HepG2 (cell line): ENCODE results near the gene ACOT6. TPM values are rescaled to one million over a fixed set of nuclear protein-coding genes. Genes with fewer than 3 reads are reported as not detected.

Experiments used
- ATAC-seq: fragments of 200-7000 bp; cut with Tn5 transposase; 3 replicates; pipeline ENCODE4 v1.9.1; 2020; ENCODE audit warnings: mild to moderate bottlenecking, moderate library complexity
- BruUV-seq: library from RNA; stranded (reverse); fragments of 400-500 nt; replicated peaks from 2 replicates; lab custom pipeline; 2021; lab: Mats Ljungman, UMichigan
- CTCF ChIA-PET: fragments of 300-600 bp; formaldehyde crosslinking; extraction: SDS; loops from one replicate; lab custom pipeline; 2021; ENCODE audit warnings: low total read pairs, inconsistent platforms, low intra/inter-chr PET ratio; lab: Yijun Ruan, JAX
- POLR2A ChIA-PET: fragments of 350-600 bp; sonication (Branson Sonifier 250); formaldehyde crosslinking; loops from one replicate; lab custom pipeline; 2020; ENCODE audit warnings: antibody characterized with exemption, inconsistent platforms; lab: Yijun Ruan, JAX
- DNase-seq: peaks from one replicate; pipeline ENCODE4 v3.0.0-alpha.2; 2015; ENCODE audit warnings: low spot score
- FAIRE-seq: peaks from 3 replicates; lab custom pipeline; 2011; peaks lifted over from hg19 to GRCh38; lab: Jason Lieb, UNC
- H2AFZ ChIP-seq: one replicate; pipeline ENCODE4 v1.6.1; 2011; ENCODE audit warnings: low read length, inconsistent platforms
- H3K27ac ChIP-seq: fragments of 300-600 bp; 3 replicates; pipeline ENCODE4 v1.8.0; 2011; ENCODE audit warnings: mixed run types, mild to moderate bottlenecking, mixed read lengths, low read length, inconsistent platforms; ENCODE audit not compliant: insufficient read depth; ENCODE audit errors: extremely low read length
- H3K27me3 ChIP-seq, 2 experiments: fragments of 200-600 bp in 1 of 2; 2 replicates in 1 of 2; 3 replicates in 1 of 2; pipeline versions ENCODE4 v1.6.0 to v1.8.0; 2011; ENCODE audit warnings: low read length in 2 of 2, mild to moderate bottlenecking in 2 of 2, moderate library complexity in 2 of 2, inconsistent platforms in 1 of 2; ENCODE audit not compliant: insufficient read depth in 2 of 2, control insufficient read depth in 1 of 2
- H3K36me3 ChIP-seq, 2 experiments: fragments of 200-600 bp in 1 of 2; replicated peaks in 1 of 2; 2 replicates in 1 of 2; 3 replicates in 1 of 2; pipeline versions ENCODE4 v1.5.1 to v1.8.0; 2011; ENCODE audit warnings: low read length in 2 of 2, inconsistent platforms in 1 of 2; ENCODE audit not compliant: insufficient read depth in 2 of 2, control insufficient read depth in 1 of 2
- H3K4me1 ChIP-seq: 2 replicates; pipeline ENCODE4 v1.5.1; 2012; ENCODE audit warnings: low read length, inconsistent platforms; ENCODE audit not compliant: insufficient read depth
- H3K4me2 ChIP-seq: 2 replicates; pipeline ENCODE4 v1.6.0; 2011; ENCODE audit warnings: low read depth, low read length, inconsistent platforms
- H3K4me3 ChIP-seq, 3 experiments: fragments of 200-600 bp in 1 of 3; sonication (generic), shearing (Covaris generic) in 1 of 3; replicated peaks in 1 of 3; 2 replicates each; pipeline ENCODE4 v1.5.1; 2011 to 2016; ENCODE audit warnings: low read length in 3 of 3, inconsistent platforms in 2 of 3, low read depth in 2 of 3, mild to moderate bottlenecking in 2 of 3, control low read depth in 1 of 3, mixed read lengths in 1 of 3; ENCODE audit not compliant: insufficient read depth in 1 of 3
- H3K79me2 ChIP-seq: one replicate; pipeline ENCODE4 v1.6.1; 2011; ENCODE audit warnings: low read length, inconsistent platforms; ENCODE audit not compliant: insufficient read depth
- H3K9ac ChIP-seq: 2 replicates; pipeline ENCODE4 v1.6.0; 2011; ENCODE audit warnings: mild to moderate bottlenecking, low read depth, low read length, inconsistent platforms; ENCODE audit not compliant: insufficient read depth
- H3K9me3 ChIP-seq: 2 replicates; pipeline ENCODE4 v1.5.1; 2012; ENCODE audit warnings: mild to moderate bottlenecking, low read length
- H4K20me1 ChIP-seq: 2 replicates; pipeline ENCODE4 v1.6.0; 2011; ENCODE audit warnings: inconsistent platforms, mild to moderate bottlenecking, low read length, moderate library complexity; ENCODE audit not compliant: insufficient read depth
- BHLHE40 ChIP-seq: IDR thresholded peaks from 2 replicates; pipeline ENCODE4 v1.6.1; 2011; ENCODE audit warnings: low read length, improper control_type of control experiment
- FOXO1 ChIP-seq: sonication (generic); formaldehyde crosslinking; IDR thresholded peaks from 2 replicates; pipeline ENCODE4 v1.4.0; 2020; ENCODE audit warnings: missing genetic modification reagents
- KDM6A ChIP-seq: IDR thresholded peaks from 2 replicates; pipeline ENCODE4 v1.6.1; 2016; ENCODE audit warnings: low read depth
- PAXIP1 ChIP-seq: sonication (generic); formaldehyde crosslinking; conservative IDR thresholded peaks from 2 replicates; pipeline ENCODE4 v1.4.0; 2020; ENCODE audit warnings: mild to moderate bottlenecking, missing genetic modification reagents, moderate library complexity
- SAP130 ChIP-seq: IDR thresholded peaks from 2 replicates; pipeline ENCODE4 v1.6.1; 2016; ENCODE audit warnings: low read depth
- YEATS2 ChIP-seq: sonication (generic); formaldehyde crosslinking; IDR thresholded peaks from 2 replicates; pipeline ENCODE4 v1.4.0; 2020; ENCODE audit warnings: missing genetic modification reagents, borderline replicate concordance
- ZMYM4 ChIP-seq: sonication (generic); formaldehyde crosslinking; IDR thresholded peaks from 2 replicates; pipeline ENCODE4 v1.8.1; 2023; ENCODE audit warnings: mild to moderate bottlenecking, missing genetic modification reagents
- ZNF652 ChIP-seq: IDR thresholded peaks from 2 replicates; pipeline ENCODE4 v1.6.1; 2016; ENCODE audit warnings: low read depth, borderline replicate concordance
- ZNF776 ChIP-seq: sonication (generic); formaldehyde crosslinking; IDR thresholded peaks from 2 replicates; pipeline ENCODE4 v1.4.0; 2020; ENCODE audit warnings: mild to moderate bottlenecking, missing genetic modification reagents
- WGBS: methylation state at CpG from one replicate; pipeline ENCODE4 v1.1.6; 2017; ENCODE audit warnings: low lambda C conversion rate; 5-methylcytosine and 5-hydroxymethylcytosine counted together
- in situ Hi-C: cut with HindIII; loops from 2 replicates; pipeline ENCODE4 v1.10.0; 2017; ENCODE audit warnings: low pct_unique_long_range_greater_than_20kb; ENCODE audit not compliant: extremely low pct_ligation_motif_present
- intact Hi-C: fragments of 100-400 bp; cut with micrococcal nuclease; formaldehyde crosslinking; loops from one replicate; pipeline ENCODE4 v1.10.0; 2022; ENCODE audit not compliant: unreplicated experiment
- polyA plus RNA-seq, 8 experiments: library from polyadenylated mRNA; depleted of rRNA in 3 of 8; stranded (reverse) in 7 of 8; unstranded in 1 of 8; fragments of >200 nt; fragmentation: Illumina TruSeq in 4 of 8; extraction: Trizol in 4 of 8; gene quantifications; 2 replicates each; pipeline versions ENCODE4 v1.2.1 to v1.2.3, GENCODE V29; 2011 to 2016; ENCODE audit warnings: low read depth in 4 of 8, missing spikeins in 1 of 8, mixed read lengths in 1 of 8; ENCODE audit not compliant: insufficient read depth in 1 of 8
- total RNA-seq, 5 experiments: library from RNA; depleted of rRNA; stranded (reverse); fragments of >200 nt; fragmentation: Illumina TruSeq; extraction: Trizol; gene quantifications; 2 replicates each; pipeline ENCODE4 v1.2.3, GENCODE V29; 2016; ENCODE audit warnings: low read depth in 1 of 5
- TF ChIP-seq, protein P1 (sequence below): sonication (generic); formaldehyde crosslinking; IDR thresholded peaks from 2 replicates; pipeline ENCODE4 v1.5.0; 2020; ENCODE audit warnings: mild to moderate bottlenecking, missing genetic modification reagents
- TF ChIP-seq, protein P2 (sequence below): IDR thresholded peaks from 2 replicates; pipeline ENCODE4 v1.6.1; 2016
- TF ChIP-seq, protein P3 (sequence below): IDR thresholded peaks from 2 replicates; pipeline ENCODE4 v1.4.0; 2020; ENCODE audit warnings: mild to moderate bottlenecking, missing genetic modification reagents
- TF ChIP-seq, protein P4 (sequence below): sonication (generic); formaldehyde crosslinking; IDR thresholded peaks from 2 replicates; pipeline ENCODE4 v1.4.0; 2020; ENCODE audit warnings: mild to moderate bottlenecking, missing genetic modification reagents

The ACOT6 gene
- total and polyA plus RNA-seq, 2 of the 13 experiments (the other 11 are each of a cell fraction or from before 2014, with no cell fraction given): 0.15 to 0.27 TPM

DNA sequence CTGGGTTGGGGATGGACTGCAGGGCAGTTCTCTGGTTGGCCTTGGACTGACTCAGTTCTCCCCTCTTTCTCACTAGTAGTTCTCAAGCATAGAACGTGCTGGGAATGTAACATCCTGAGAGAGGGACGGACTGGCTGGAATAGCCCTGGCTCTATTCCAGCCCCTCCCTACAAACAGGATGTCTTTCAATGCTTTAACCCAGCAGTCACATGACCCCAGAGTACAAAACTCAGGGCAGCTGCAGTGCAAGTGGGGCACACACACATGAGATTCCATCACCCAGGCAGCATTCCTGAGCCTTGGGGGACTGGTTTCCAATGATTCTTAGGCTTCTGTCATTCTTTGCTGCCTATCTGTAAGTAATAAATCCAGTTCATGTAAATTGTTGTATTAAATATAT is 1.6 kb upstream of the ACOT6 start:
- Histone ChIP-seq H3K4me1 (peaks cover 47% of the 10 kb centered on the region), H3K4me3 (no peak overlapping the region)
- CTCF ChIA-PET: no interaction called here
- TF ChIP-seq ZNF652 (CRISPR knock-in tag): 0 out of 2 replicates have a peak, but pooled peaks have one; percentile 25
- 0 out of 2 replicates have a peak, but pooled peaks have one; percentile 23 for TF ChIP-seq FOXO1 (CRISPR knock-in tag)
- 0 out of 2 replicates have a peak, but pooled peaks have one; percentile 20 for TF ChIP-seq KDM6A (CRISPR knock-in tag)
- TF ChIP-seq PAXIP1 (CRISPR knock-in tag): peak; percentile 28; the same call in 1 of the 2 replicates
- TF ChIP-seq SAP130 (CRISPR knock-in tag): peak; percentile 84
- TF ChIP-seq, protein P1, sequence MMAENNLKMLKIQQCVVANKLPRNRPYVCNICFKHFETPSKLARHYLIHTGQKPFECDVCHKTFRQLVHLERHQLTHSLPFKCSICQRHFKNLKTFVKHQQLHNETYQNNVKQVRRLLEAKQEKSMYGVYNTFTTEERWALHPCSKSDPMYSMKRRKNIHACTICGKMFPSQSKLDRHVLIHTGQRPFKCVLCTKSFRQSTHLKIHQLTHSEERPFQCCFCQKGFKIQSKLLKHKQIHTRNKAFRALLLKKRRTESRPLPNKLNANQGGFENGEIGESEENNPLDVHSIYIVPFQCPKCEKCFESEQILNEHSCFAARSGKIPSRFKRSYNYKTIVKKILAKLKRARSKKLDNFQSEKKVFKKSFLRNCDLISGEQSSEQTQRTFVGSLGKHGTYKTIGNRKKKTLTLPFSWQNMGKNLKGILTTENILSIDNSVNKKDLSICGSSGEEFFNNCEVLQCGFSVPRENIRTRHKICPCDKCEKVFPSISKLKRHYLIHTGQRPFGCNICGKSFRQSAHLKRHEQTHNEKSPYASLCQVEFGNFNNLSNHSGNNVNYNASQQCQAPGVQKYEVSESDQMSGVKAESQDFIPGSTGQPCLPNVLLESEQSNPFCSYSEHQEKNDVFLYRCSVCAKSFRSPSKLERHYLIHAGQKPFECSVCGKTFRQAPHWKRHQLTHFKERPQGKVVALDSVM (CRISPR knock-in tag): no peak
- TF ChIP-seq ZMYM4 (CRISPR knock-in tag): peak; percentile 28; the same call in 1 of the 2 replicates
- TF ChIP-seq, protein P2, sequence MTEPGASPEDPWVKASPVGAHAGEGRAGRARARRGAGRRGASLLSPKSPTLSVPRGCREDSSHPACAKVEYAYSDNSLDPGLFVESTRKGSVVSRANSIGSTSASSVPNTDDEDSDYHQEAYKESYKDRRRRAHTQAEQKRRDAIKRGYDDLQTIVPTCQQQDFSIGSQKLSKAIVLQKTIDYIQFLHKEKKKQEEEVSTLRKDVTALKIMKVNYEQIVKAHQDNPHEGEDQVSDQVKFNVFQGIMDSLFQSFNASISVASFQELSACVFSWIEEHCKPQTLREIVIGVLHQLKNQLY: no peak
- TF ChIP-seq, protein P3, sequence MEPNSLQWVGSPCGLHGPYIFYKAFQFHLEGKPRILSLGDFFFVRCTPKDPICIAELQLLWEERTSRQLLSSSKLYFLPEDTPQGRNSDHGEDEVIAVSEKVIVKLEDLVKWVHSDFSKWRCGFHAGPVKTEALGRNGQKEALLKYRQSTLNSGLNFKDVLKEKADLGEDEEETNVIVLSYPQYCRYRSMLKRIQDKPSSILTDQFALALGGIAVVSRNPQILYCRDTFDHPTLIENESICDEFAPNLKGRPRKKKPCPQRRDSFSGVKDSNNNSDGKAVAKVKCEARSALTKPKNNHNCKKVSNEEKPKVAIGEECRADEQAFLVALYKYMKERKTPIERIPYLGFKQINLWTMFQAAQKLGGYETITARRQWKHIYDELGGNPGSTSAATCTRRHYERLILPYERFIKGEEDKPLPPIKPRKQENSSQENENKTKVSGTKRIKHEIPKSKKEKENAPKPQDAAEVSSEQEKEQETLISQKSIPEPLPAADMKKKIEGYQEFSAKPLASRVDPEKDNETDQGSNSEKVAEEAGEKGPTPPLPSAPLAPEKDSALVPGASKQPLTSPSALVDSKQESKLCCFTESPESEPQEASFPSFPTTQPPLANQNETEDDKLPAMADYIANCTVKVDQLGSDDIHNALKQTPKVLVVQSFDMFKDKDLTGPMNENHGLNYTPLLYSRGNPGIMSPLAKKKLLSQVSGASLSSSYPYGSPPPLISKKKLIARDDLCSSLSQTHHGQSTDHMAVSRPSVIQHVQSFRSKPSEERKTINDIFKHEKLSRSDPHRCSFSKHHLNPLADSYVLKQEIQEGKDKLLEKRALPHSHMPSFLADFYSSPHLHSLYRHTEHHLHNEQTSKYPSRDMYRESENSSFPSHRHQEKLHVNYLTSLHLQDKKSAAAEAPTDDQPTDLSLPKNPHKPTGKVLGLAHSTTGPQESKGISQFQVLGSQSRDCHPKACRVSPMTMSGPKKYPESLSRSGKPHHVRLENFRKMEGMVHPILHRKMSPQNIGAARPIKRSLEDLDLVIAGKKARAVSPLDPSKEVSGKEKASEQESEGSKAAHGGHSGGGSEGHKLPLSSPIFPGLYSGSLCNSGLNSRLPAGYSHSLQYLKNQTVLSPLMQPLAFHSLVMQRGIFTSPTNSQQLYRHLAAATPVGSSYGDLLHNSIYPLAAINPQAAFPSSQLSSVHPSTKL (CRISPR knock-in tag): peak; percentile 67
- TF ChIP-seq, protein P4, sequence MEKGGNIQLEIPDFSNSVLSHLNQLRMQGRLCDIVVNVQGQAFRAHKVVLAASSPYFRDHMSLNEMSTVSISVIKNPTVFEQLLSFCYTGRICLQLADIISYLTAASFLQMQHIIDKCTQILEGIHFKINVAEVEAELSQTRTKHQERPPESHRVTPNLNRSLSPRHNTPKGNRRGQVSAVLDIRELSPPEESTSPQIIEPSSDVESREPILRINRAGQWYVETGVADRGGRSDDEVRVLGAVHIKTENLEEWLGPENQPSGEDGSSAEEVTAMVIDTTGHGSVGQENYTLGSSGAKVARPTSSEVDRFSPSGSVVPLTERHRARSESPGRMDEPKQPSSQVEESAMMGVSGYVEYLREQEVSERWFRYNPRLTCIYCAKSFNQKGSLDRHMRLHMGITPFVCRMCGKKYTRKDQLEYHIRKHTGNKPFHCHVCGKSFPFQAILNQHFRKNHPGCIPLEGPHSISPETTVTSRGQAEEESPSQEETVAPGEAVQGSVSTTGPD (CRISPR knock-in tag): no peak
- TF ChIP-seq YEATS2 (CRISPR knock-in tag): peak; percentile 24; the same call in 1 of the 2 replicates
- TF ChIP-seq BHLHE40: peak; percentile 66
- TF ChIP-seq ZNF776 (CRISPR knock-in tag): no peak

More for the DNA sequence above, 1.6 kb upstream of the ACOT6 start:
- H3K27ac ChIP-seq: peak overlapping the region; percentile 34
- no peaks in the 10 kb centered on the region for H3K79me2 ChIP-seq
- intact Hi-C loops (no loop called here), in situ Hi-C loops (no loop called here)
- H2AFZ ChIP-seq: no peak overlapping the region
- POLR2A ChIA-PET: interaction anchor here (1.0 kb wide), 1 partner anchor 41 kb away, joined by 5 read pairs; the partner anchor contains the start of gene ACOT2
- no peaks in the 10 kb centered on the region for H3K36me3 ChIP-seq
- H3K4me2 ChIP-seq: peak overlapping the region; percentile 74
- ATAC-seq: peak; percentile 60
- FAIRE-seq: peak; percentile 66
- H3K27me3 ChIP-seq: no peaks in the 10 kb centered on the region
- BruUV-seq: no TSS peak
- H3K9ac ChIP-seq: no peak overlapping the region
- peak; percentile 90 for DNase-seq
- no peaks in the 10 kb centered on the region for H3K9me3 ChIP-seq
- 0% methylated on average over 2 of the region's 2 CpGs for WGBS
- no peaks in the 10 kb centered on the region for H4K20me1 ChIP-seq
